ENCODE data around the gene ELAVL2.
"Not testable (repeated sequence)": the region's sequence is repeated elsewhere in the genome, so short reads cannot be mapped to it uniquely, and the experiment has no call there.

ELAVL2 gene

DNA sequence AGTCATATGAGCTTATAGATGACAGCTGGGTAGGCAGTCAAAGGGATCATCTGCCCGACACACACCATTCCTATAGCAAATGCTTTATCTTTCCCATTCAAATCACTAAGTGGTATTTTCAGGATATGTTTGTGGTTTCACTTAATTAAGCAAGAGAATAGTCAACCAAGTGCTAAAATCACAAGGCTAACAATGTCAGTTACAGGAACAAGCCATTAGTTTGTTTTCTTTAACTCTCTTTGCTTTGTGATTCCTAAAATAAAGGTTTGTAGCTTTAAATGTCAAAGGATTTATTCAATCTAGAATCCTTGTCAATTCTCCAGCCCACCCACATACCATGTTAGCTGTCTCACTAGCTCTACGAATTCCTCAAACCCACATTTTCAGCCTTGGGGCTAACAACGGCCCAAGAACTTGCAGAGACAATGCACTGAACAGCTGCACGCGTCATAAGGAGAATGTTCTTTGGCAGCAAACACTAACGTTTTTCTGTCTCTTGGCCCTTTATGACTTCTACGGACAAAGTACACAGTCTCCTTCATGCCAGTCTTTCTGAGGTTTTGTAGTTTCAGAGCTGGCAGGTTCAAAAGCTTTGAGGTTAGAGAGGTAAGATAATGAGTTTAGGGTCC lies 56.6 kb downstream of the ELAVL2 start:
- DNase-seq (ENCODE audit: low spot score), result no peak

DNA sequence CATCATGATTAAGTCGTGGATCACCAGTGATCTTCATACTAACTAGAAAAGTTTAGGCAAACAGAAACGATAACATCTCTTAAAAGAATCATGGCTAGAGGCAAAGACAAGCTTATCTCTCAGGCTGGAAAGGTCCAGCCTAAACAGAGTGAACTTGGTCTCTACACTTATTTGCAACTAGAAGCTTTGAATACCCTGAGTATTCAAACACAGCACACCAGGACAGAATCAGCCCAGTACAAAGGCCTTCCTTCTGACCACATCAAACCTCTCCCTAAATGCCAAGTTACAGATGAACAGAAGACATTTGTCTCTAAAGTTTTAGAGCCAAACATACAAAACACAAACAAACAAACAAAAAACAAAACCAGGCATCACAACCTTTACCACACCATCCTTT lies 57.2 kb downstream of the ELAVL2 start:
- DNase-seq (ENCODE audit: low spot score), result no peak

DNA sequence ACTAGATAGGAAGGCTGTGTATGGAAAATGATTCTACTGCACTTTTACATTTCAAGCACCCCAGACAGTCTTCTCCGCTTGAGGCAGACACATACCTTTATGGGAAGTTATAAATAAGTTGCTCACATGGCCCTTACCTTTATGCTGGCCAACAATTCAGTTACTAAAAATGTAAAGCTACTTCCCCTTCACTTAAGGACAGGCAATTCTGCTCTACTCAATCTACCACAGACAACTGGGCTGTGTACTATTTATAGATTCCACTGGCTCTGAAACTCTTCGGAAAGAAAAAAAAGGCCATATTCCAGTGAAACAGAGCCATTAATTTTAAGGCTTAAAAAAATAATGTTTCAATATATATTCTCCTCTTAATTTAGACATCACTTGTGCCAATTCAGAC lies 59.4 kb downstream of the ELAVL2 start:
- DNase-seq (ENCODE audit: low spot score), result no peak

DNA sequence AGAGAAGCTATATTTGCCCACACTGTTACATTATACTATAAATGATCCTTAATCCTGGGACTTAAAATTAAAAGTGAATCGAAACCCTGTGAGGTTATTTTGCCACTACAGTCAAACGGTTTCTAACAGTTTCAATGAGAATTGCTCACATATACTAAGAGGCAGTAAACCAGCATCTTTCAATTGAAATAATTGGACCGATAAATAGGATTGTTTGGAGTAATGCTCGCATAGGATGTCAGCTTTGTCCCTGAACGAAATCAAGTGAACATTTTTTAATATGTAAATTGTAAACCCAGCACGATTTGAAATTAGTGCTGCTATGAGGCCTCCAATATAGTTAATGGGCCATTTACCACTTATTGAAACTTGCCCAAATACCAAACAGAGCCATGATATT lies 60.5 kb downstream of the ELAVL2 start:
- no peak for DNase-seq (ENCODE audit: low spot score)

DNA sequence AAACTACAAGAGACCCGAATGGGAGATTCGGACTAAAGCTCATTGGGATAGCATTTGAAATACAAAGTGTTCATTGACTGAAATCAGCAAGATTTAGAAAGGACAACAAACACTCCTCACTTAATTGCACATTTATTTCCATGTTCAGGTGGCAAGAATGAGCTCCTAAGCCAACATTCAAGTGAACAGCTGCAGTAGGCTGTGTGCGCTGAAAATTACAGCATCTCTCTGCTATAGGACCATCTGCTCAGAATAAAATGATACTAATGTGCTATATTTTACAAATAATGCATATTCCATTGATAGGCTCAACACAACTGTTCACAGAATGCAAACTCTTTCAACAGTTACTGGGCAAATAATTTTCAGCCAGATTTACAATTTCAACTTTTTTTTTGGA lies 61.8 kb downstream of the ELAVL2 start:
- DNase-seq (ENCODE audit: low spot score), result no peak

DNA sequence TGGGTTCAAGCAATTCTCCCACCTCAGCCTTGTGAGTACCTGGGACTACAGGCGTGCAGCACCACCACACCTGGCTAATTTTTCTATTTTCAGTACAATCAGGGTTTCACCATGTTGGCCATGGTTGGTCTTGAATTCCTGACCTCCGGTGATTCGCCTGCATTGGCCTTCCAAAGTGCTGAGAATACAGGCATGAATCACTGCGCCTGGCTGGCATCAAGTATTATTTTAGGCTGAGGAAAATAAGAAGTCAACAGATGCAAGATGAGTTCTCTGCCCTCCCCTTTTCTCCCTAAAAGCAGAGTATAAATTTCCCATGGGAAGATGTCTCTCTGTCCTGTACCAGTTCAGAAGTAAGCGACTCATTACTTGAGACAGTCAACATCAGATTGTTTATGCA lies 71.5 kb downstream of the ELAVL2 start:
- no peak for DNase-seq (ENCODE audit: low spot score)

DNA sequence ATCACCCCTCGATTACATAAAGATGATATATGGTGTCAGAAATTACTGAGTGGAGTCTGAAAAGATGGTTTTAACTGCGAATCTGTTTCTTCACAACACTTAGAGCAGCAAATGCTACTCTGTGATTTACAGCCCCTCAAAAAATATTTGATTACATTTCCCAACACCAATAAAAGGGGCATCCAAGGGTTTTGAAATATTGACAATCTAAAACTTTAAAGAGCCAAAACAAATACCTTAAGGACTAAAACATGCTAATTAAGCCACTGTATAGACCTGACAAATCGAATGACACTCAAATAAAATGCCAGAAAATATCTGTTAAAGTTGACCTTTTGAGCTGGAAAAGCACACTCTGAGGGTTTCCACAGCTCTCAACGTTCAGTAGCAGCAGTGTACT lies 73.2 kb downstream of the ELAVL2 start:
- DNase-seq (ENCODE audit: low spot score), result no peak

DNA sequence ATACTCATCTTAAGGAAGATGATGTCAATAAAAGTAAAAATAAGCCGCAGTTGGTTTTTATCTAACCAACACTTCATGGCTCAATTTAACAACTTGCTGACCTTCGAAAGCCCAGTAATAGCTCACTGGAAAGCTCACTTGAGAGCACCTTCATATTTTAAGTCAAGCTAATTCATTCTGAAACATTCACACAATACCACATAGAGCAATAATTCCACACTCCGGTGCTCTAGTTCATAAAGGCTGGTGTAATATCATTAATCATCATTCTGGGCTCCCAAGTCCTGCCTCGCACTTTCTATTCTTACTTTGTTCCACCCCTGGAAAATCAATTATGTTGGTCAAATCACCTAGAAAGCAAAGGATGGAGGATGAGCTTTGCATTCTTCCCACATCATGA lies 74.4 kb downstream of the ELAVL2 start:
- DNase-seq (ENCODE audit: low spot score), result no peak

DNA sequence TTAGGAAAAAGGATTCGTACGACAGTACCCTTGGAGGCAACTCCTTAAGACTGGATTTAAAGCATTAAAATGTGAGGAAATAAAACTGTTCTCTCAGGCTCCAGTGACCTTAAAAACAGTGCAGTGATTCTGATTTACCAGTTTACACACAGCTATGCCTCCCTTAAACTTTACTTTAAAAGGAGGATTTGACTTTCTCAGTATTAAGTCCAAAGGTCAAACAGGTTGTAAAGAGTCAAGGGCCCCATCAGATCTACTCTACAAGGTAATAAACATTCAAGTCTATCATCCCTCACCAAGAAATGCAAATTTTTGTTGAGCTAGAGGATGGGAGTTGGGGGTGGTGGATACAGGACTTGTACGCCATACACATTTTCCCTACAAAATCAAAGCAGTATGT lies 75.2 kb downstream of the ELAVL2 start:
- no peak for DNase-seq (ENCODE audit: low spot score)

DNA sequence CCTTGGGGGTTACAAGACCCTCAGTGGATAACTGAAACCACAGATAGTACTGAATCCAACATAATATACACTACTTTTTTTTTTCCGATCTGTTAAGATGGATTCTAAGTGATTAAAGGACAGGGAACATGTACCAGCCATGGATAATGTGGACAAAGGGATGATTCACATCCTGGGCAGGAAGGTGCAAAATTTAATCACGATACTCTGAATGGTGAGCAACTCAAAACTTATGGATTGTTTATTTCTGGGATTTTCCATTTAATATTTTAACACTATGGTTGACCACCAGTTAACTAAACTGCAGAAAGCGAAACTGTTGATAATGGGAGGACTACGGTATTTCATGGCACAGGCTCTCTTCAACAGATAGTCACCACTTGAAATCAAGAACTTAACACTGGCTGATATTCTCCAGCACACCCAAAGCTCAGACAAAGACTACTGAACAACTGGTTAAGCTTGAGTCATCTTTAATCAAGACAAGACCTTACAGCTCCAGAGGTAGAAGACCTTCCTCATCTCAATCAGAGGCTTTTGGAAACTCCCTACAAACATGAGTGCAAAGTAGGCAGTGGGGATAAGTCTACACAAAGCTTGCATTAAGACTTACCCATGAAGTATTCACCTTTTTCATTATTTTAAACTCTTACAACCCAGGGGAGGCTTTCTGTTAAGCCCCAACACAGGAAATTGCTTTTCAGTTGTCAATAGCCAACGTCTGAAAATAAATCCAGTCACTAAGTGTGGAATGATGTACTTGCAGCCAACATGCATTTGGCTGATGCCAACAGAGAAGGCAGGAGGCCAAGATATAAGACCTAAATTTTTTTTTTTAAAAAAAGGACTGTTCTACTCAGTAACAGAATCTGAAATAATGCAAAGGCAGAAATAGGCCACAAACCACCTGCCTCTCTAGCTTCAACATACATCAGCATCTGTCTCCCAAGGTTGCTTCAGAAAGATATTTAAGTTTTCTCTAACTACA lies 78.7 kb downstream of the ELAVL2 start:
- DNase-seq (ENCODE audit: low spot score), result no peak

DNA sequence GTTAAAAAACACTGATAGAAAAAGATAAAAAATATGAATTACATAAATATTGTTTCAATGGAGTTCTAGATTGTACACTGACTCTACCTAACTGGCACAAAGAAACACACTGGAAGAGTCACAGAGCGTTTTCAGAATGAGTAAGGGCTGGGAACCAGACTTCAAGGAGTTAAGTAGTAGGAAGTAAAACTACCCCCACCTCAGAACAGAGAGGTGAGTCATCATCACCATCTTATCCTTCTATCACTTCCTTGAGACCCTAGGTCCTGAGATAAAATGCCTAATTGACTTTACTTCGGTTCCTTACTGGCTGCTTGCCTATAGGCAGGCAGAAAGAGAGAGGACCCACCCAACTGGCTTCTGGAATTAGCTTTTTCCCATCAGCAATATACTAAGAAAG lies 79.7 kb downstream of the ELAVL2 start:
- no peak for DNase-seq (ENCODE audit: low spot score)

DNA sequence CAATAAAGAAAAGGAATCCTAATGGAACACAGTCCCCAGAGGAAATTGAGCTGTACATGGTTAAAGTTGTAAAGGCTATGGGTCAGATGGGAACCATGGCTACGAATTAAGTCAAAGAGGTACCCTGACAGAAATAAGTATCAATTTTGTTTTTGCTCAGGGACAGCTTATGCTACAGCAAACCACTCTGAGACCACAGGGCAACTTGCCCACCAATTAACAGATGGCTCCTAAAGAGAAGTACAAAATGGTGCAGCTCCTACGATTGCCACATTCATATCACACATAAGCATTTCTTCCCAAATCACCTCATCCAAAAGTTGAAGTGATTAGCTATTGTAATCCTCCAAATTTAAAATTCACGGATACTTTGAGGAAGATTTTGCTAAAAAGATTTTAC lies 83.0 kb downstream of the ELAVL2 start:
- no peak for DNase-seq (ENCODE audit: low spot score)

DNA sequence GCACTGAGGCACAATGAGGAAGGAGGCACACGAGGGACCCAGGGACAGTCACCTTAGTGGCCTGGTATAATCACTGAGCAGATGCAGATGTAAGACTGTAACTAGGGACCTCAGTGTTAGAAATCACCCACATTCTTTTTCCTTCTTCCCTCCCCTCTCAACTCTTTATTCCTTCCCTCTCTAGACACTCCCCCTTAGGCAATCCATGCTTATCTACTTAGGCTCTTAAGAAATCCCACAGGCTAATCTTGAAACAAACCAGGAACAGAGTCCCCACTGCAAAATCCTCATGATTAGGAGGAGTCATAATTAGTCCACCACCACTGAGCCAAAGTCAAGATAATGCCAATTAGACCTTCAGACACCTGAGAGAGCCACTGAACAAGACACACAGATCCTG lies 84.7 kb downstream of the ELAVL2 start:
- DNase-seq (ENCODE audit: low spot score), result no peak

DNA sequence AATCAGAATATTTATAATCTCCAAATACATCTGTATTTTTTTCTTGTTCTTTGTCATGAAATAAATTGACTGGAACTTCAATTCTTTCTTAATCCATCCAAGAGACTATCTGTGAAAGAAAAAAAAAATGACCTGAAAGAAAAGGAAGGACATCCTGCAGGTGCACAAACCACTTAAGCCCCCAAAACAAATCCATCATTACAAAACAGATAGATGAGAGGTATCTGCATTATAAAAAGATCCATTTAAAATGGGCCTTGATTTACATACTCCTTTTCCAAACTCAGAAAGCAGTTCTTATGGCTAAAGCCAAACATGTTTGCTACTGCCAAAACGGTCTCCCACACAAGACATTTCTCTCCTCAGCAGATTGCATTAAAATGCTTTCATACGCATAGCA lies 85.5 kb downstream of the ELAVL2 start:
- no peak for DNase-seq (ENCODE audit: low spot score)

DNA sequence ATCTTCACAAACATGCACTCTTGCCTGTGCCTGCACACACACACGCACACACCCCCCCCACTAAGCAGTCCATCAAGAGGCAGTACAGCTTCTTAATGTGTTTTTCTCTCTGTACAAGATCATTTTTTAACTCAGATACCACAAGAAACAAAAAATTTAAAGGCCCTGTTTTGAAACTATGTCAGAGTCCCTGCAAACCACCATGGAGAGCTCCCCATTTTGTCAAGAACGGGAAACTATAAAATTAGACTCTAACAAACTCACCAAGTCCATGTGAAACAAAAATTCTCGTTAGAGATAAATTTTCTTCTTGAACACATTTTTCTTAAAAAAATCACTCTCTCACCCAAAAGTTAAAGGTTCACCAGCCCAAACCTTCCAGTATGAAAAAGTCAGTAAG lies 86.3 kb downstream of the ELAVL2 start:
- no peak for DNase-seq (ENCODE audit: low spot score)

DNA sequence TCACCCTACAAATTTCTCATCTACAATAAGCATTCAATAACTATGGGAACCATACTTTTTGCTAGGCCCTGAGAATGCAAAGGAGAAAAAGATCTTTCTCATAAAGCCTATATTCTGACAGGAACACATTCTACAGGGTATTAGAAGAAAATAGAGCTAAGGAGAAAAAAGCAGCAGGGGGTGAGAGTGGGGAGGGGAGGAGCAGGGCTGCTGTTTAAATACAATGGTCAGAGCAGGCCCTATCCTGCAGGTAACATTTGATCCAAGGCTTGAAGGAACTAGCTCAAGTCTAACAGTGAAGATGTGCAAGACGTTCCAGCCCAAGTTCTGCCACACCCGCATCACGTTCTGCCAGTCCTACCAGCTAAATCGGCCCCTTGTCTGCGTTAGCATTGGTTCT lies 89.7 kb downstream of the ELAVL2 start:
- no peak for DNase-seq (ENCODE audit: low spot score)

DNA sequence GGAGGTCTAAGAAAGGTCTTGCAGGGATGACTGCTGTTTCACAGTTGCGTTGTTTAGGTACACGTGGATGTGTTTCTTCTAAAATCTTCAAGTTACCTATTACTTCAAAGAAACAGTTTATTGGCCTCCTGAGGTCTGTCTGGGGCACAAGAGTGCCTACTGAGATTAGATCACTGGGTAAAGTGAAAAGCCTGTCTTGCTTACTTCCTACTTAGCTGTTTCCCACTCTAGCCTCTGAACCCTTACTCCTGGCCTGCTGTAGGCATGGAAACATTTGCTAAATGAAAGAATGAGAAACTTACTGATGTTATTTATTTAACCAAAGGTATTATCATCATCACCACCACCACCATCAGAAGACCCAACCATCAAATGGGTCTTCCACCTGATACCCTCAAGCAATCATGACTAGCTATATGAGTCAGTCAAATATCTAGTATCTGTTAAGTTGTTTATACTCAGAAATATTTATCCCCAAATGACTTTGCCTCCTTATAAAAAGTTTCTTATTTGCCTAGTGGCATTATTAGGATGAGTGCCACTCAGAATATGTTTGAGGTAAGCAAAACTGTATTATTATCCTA lies 92.5 kb downstream of the ELAVL2 start:
- no peak for DNase-seq (ENCODE audit: low spot score)

DNA sequence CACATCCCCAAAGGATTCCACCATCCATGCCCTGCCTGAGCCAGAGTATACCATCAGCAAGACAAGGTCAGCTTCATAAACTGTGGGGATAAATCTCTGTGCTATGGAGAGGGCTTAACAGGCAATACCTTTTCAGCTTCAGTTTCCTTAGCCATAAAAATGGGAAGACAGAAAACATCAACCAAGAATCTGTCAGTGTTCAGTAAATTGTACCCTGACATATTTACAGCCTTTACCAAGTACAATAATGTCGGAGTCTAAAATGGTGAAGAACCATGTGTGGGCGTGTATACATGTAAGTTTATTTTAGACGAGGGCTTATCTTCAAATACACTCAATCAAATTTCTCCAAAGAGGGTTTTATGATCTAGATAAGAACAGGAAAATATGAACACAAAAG lies 94.7 kb downstream of the ELAVL2 start:
- DNase-seq (ENCODE audit: low spot score), result no peak

DNA sequence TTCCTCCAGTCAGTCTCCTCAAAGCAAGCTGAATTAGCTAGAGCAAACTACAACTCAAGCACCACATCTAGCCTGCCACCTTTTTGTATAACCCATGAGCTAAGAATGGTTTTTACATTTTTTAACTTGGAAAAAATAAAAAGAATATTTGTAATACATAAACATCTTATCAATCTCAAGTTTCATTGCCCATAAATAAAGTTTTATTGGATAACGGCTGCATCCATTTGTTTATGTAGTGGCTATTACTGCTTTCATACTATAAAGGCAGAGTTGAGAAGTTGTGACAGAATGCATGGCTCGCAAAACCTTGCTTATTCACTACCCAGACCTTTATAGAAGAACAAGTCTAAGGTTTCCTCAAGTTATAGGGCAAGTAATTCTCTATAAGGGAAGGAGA lies 95.7 kb downstream of the ELAVL2 start:
- no peak for DNase-seq (ENCODE audit: low spot score)

DNA sequence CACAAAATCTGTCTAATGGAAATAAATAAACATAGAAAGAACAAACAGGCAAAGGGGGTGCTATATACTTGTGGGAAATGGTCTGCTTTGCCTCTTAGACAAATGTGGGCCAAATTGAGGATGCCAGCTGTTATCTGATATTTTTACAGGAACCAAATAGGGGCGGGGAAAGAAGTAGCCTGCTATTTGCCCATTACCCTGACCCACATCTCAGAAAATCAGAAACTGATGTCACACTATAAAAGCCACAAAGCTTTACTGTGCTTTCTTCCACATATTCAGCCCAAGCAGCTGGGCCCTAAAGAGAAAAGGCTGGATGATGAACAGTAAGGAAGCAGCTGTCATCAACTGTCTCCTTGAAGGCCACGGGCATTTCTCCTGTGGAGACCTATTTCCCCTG lies 97.3 kb downstream of the ELAVL2 start:
- DNase-seq (ENCODE audit: low spot score), result no peak

DNA sequence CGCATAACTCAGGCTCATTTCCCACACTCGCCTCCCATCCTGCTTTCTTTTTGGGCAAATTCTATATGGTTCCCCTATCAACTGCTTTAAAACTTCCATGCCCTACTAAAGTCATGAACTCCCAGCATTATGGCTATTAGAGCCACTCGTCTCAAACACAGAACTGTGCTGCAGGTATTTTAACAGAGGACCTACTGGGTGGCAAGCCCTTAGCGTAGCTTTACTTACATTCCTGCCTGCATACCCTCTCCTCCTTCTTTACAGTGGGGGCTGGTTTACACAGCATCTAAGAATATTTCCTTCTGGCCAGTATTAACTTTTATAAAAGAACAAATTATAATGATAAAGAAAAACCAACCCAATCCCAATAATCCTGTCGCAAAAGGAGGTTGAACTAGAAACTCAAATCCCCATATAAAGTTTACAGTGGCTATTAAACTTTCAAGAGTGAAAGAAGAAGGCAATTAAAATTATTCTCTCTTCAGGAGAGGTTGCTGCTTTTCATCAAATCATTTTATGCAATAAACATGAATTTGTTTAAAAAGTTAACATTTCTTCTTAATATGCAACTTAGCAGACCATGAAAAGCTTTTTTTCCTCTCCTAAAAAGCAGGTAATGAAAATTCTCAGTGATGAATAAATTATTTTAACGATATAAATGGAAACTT lies 100.6 kb downstream of the ELAVL2 start:
- no peak for DNase-seq (ENCODE audit: low spot score)

DNA sequence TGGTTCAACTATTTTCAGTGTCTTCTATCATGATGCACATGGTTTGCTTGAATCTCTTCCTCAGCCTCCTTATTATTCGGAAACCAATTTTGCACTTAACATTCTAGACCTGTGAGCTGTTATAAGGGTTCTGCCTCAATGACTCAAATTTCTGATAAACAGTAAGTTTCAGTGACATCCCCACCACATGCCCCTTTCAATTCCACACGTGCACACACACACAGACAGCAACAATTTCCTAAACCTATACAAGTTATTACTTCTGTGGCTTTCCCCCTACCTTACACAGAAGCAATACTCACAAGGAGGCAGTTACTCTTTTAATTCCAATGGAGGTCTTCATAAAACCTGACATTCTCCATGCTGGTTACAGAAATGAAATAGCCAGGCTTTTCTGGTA lies 102.4 kb downstream of the ELAVL2 start:
- no peak for DNase-seq (ENCODE audit: low spot score)

DNA sequence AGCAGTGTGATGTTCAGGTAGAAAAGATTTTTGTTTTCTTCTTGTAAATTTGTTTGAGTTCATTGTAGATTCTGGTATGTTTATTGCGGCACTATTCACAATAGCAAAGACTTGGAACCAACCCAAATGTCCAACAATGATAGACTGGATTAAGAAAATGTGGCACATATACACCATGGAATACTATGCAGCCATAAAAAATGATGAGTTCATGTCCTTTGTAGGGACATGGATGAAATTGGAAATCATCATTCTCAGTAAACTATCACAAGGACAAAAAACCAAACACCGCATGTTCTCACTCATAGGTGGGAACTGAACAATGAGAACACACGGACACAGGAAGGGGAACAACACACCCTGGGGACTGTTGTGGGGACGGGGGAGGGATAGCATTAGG lies 103.0 kb downstream of the ELAVL2 start:
- DNase-seq (ENCODE audit: low spot score), result not testable (repeated sequence)
